Tongue (tissue), 2 donors: ENCODE measurements around the gene PEMT. TPM values are rescaled to one million over a fixed set of nuclear protein-coding genes. Genes with fewer than 3 reads are reported as not detected.
A peak's percentile ranks its signal among the peaks of the same experiment; 100 is the strongest.

Experiments used
- DNase-seq: peaks from one replicate; pipeline ENCODE4 v3.0.0-alpha.2; 2015
- total RNA-seq: library from RNA; depleted of rRNA; stranded (reverse); fragments of >200 nt; gene quantifications from one replicate; pipeline ENCODE4 v1.2.3, GENCODE V29; 2014

The PEMT gene
- total RNA-seq, 1 donor from 2014 or later: 31.4 TPM

DNA sequence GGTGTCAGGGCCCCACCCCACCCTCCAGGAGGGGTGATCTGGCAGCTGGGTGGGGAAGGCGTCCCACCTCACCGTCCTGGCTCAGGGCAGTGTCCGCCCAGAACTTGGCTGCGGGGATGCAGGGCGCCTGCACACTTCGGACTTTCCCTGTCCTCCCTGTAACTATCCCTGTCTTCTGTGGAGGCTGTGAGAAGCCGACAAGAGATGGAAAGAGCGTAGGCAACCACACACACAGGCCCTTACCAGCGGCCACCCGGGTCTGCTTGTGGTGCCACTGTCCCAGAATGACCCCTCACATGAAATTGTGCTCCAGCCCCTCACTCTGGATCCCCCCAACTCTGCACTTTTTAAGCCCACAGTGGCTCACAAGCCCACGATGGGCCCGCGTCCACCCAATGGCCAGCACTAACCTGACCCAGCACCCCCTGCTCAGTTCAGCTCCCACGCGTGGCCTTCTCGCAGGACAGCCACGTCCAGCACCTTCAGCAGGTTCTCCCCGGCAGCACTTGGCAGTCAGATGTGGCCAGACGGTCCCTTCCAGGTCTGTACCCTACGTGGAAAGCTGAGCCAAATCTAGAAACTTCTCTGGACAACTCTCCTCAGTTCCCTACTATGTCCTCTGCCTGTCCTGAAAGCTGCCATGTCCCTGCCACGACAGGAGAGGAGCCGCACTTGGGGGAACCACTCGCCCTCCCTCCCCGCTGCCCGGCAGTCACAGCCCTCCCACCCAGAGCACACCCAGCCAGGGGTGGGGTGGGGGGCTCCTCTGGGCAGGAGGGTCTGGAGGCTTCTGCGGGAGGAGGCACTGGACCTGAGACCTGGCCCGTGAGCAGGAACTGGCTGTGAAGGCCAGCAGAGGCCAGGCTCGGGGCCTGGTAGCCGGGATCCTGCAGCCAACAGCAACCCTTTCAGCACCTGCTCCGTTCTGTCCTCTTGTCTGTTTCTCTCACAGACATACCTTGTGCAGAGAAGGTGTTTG is 38.0 kb downstream of the PEMT start:
- no peak for DNase-seq

DNA sequence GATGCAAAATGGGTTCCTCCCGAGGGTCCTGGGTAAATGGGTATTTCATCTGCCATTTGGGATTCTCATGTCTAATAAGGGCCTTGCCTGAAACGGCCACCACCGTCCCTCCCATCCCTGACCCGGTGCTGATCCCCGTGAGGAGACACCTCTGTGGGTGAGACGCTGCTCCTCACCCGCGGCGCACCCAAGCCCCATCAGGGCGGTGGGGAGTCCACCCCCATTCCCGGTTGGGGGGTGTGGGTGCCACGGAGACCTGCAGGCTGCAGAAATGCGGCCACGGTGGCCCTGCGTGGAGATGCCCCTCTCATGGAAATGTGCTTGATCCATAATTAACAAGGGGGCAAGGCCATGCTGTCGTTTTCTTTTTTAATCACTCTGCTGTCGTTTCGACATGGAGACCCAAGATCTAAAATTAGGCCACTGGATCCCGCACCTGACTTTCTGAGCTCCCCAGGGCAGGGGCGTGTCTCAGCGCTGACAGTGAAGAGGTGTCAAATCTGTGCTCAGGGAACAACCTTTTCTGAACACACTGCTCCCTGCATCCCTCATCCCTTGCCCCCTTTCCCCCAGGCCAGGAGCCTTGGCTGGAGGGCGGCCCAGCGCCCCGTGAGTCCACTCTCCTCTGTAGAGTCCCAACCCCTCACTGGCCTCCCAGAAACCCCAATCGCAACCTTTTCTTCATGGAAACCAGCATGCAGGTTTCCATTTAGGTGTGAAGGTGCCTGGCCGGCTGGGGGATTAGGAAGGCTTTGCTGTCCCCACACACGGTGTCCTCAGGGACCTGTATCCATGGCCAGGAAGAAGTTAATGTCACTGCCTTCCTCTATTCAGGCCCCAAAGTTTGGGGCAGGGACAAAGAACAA is 38.9 kb downstream of the PEMT start:
- no peak for DNase-seq

DNA sequence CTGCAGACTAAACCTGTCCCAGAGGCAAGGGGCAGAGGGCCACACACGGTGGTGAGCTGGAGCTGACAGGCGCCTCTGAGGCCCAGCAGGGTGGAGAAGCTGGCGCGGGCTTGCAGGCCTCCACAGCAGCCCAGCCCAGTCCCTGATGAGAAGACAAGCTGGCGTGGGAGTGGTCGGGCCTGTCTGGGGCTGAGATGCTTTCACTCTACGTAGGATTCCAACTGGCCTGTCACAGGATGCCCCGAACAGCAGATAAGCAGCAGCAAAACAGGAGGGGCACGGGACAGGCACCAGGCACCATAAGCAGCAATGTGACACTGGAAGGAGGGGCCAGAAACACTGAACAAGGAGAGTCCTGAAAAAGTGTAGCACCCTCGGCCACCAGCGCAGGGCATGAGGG is 40.1 kb downstream of the PEMT start:
- peak; percentile 92 for DNase-seq

DNA sequence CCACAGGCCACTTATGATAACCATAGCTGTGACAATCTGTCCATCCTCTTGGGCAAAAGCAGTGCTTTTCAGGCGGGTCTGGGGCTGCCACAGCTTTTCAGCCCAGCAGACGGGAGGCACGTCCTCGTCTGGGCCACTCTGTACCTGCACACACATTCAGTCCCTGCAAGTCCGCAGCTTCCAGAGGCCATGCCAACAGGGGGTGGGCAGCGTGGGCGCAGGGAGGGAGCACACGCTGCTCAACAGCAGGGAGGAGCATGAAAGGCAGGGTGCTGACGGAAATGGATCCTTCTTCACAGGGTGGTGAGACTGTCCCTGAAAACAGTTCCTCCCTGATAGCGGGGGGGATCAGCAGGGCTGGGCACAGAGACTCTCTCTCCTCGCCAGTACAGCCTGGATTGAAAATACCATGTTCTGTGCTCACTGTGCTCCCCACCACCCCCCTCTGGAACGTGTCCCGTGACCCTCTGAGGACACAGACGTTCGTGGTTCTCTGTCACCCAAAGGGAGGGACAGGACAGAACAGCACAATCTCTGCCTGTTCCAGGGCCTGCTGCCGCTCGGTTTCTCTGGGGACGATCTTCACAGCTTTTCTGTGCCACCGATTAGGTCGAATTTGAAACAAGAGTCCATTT is 41.7 kb downstream of the PEMT start:
- no peak for DNase-seq

DNA sequence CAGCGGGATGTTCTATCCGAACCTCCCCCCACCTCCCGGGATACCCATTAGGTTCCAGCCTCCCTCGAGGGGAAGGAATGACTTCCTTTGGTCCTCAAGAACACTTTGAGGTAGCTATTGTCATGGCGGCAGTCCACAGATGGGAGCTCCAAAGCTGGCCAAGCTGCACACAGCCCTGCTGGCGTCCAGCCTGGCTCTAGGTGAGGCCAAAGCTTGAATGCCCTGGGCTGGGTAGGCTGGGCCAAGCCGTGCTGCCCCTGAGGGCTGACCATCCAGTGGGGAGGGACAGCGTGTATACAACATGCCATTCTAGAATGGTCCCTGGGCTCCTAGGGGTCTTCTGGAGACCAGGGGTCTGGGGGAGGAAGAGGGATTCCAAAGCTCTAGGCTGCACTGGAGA is 43.5 kb downstream of the PEMT start:
- DNase-seq: no peak

- DNase-seq: no peak
Measured at GRCh38 chr17:17547210-17547764, 44.2 kb downstream of the PEMT start.

- no peak for DNase-seq
Measured at GRCh38 chr17:17546399-17547185, 44.9 kb downstream of the PEMT start.

- no peak for DNase-seq
Measured at GRCh38 chr17:17545984-17546383, 45.5 kb downstream of the PEMT start.

DNA sequence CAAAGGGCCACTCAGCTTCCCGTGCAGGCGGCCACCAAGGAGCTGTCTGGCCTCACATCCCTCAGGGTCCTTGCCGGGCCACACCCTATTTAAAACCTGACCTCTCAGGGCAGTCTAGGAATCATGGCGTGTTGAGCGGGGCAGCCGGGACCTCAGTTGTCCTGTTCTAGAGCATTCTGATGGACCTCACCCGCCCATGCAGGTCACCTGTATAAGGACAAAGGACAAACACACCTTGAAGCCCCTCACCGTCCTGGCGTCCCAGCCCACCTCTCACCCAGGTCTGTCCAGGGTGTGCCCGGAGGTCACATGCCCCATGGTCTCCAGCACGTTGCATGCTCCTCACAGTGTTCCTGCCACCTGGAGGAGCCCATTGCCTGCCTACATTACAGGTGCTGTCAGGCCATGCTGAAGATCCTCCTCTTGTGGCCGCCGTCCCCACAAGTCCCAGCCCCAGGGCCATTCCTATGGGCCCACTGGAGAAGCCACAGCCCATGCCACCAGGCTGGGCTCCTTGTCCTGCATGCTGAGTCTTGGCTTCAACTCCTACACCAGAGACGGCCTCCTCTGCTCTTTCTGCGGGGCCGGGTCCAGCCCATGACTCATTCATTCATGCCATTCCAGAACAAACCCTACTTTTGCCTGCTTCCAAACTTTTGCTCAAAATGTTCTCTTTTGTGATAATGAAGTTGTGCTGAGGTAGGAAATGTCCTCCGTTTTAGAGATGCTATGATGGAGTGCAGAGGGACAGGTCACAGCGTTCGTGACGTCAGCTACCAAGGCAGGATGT is 46.3 kb downstream of the PEMT start:
- DNase-seq: no peak

- DNase-seq: no peak
Measured at GRCh38 chr17:17542906-17543635, 48.4 kb downstream of the PEMT start.

- peak; percentile 48 for DNase-seq
Measured at GRCh38 chr17:17541640-17542001, 49.9 kb downstream of the PEMT start.

DNA sequence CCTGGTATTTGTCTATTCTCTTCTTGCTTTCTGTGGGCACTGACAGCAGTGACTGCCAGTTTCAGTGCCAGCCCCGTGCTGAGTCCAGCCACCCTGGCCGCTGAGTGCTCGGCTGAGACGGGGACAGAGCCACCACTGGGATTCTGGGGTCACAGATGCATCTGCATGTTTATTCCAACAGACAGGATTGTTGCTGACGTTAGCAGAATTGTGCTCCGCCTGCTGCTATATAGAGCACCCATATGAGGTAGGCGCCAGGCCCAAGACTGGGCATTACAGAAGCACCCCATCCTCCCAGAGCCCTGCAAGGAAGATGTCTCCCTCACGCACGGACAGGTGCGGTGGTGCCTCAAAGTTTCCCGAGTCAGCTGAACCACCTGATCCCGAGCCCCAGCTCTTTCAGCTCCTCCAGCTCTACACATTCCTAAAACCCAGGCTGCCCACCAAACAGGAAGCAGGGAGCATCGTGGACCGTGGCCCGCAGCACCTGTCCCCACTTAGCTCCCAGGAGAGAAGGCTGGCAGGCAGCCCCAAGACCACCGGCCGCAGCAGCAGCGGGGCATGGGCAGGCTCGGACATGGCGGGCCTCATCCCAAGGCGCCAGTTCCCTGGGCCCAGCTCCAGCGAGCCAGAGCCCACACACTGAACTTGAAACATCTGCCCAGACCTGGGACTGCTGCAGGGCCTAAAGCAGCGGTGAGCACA is 50.4 kb downstream of the PEMT start:
- DNase-seq: no peak

- DNase-seq: peak; percentile 79
Measured at GRCh38 chr17:17540278-17540906, 51.1 kb downstream of the PEMT start.

- DNase-seq: no peak
Measured at GRCh38 chr17:17539591-17539990, 51.9 kb downstream of the PEMT start.

DNA sequence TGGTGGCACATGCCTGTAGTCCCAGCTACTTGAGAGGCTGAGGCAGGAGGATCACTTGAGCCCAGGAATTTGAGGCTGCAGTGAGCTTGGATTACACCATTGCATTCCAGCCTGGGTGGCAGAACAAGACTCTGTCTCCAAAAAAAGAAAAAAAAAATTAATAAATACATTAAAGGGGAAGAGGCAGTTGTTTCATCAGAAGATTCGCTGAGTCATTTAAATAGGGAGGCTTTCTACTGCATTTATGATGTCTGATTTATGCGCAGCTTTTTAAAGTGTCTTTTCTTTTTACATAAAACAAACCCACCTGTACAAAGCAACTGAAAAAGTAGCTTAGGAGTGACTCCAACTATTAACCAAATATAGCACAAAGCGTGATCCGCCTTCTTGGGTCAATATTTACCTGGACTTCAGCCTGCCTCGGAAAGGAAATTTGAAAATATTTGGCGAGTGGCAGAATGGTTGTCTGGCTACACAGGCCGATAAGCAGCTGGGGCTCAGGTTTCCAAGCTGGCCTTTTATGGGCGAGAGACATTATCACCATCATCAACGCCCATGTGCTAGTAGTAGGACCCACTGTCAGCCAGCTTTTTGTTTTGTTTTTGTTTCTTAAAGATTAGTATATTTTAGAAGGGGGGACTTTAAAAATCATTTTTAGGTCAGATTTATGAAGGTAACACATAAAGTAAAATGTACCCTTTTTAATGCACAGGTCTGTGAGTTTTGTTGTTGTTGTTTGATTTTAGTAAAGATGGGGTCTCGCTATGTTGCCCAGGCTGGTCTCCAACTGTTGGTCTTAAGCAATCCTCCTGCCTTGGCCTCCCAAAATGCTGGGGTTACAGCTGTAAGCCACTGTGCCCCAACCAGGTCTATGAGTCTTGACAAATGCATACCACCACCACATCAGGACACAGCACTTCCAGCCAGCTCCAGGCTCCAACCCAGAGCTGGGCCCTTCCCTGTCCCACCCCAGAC is 52.8 kb downstream of the PEMT start:
- peak; percentile 62 for DNase-seq

- no peak for DNase-seq
Measured at GRCh38 chr17:17537311-17538099, 54.0 kb downstream of the PEMT start.

- no peak for DNase-seq
Measured at GRCh38 chr17:17536702-17537101, 54.8 kb downstream of the PEMT start.
